Medulla oblongata (tissue), 1 donor: ENCODE measurements around the gene SRPK2.

ENCODE experiments used
- DNase-seq: peaks from one replicate; pipeline ENCODE4 v3.0.0-alpha.2; 2015; ENCODE audit errors: extremely low spot score

The SRPK2 gene

DNA sequence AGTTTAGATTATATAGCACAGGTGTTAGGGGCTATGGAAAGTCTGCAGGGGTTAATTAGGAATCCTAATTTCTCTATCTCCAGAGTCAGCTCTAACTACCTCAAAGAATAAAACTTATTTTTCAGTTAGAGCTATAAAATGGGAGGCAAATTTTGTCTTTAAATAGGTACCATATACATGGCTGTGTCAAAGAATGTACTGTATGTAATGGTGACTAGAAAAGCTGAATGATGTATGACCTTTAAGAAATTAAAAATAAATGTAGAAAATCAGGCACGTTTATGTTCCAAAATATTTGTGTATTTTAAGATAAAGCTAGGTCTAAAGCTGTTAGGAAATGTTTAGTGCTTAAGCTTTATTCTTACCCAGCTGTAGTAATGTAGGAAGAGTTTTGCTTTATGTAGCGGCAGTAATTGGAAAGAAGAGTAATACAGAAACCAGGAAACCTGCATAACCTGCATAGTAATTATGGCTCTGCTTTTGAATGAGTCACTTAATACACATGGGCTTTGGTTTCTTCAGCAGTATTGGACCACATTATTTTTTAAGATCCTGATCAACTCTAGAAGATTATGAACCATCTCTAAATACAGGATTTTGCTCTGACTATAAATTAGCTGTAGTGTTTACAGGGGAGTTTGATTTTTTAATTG, 289.7 kb downstream of the SRPK2 start:
- DNase-seq = no peak

DNA sequence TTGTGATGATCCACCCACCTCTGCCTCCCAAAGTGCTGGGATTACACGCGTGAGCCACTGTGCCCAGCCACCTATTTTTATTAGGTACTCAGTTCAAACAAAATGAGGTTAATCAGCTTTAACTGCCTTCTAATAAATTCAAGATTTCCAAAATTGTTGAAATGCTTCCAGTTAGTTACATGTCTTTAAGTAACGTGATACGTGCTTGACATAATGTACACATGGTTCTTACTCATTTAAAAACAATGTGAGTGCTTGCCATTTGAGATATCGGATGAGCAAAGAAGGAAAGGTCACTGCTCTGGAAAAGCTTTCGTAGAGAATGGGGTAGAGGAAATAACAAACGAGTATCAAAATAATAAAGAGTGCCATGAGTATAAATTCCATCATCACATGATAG, 291.1 kb downstream of the SRPK2 start:
- DNase-seq = no peak

- no peak for DNase-seq
Observed at GRCh38 chr7:105096306-105096705, 292.4 kb downstream of the SRPK2 start.

DNA sequence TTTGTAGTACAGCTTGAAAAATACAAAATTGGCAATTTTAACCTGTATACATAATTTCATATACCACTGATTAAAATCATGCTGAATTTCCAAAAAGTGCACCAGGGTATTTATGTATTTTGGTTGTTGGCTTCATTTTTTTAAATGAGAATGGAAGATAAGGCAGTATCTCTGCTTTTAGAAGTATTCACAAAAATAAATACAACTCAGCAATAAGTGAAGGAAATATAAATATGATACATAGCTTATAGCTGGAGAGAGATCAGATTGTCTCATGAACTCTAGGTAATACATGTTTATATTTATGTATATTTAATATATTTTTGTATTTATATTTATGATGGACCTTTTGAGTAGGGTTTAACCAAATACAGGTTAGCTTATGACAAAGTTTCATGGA, 293.8 kb downstream of the SRPK2 start:
- DNase-seq = no peak

GRCh38 chr7:105088456-105088855, 300.3 kb downstream of the SRPK2 start:
- DNase-seq = no peak

DNA sequence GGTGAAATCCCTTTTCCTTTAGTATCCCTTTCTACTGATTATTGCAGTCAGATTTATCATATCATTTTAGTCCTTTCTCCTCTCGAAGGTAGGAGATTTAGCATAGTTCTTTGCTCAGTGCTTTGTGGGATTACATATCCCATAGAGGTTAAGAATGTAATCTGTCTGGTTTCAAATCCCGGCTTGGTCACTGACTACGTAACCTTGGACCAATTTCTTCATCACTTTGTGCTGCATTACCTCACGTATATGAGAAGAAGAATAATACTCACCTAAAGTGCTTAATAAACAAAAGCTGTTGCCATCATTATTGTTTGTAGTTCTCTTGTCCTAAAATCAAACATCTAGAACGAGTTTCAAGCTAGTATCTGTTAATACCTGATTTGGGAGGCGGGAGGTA, 300.7 kb downstream of the SRPK2 start:
- no peak for DNase-seq

- no peak for DNase-seq
Observed at GRCh38 chr7:105086850-105087249, 301.9 kb downstream of the SRPK2 start.

DNA sequence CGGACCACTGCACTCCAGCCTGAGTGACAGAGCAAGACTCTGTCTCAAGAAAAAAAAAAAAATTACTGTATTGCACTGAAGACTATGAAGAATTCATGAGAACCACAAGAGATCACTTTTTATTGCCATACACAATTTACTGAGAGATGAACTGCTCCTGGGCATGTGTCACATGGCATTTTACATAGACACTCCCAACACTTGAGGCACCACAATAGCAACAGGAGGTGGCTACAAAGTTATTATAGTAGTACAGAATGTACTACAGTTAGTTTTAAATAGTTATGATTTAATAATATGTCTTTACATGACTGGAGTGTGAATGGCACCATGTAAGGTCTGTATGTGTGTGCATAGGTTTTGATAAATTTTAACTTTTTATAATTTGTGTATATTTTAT, 304.1 kb downstream of the SRPK2 start:
- no peak for DNase-seq

- no peak for DNase-seq
Observed at GRCh38 chr7:105079348-105079747, 309.4 kb downstream of the SRPK2 start.

- DNase-seq = no peak
Observed at GRCh38 chr7:105073143-105073542, 315.6 kb downstream of the SRPK2 start.

- no peak for DNase-seq
Observed at GRCh38 chr7:105068886-105069285, 319.8 kb downstream of the SRPK2 start.

GRCh38 chr7:105067691-105068090, 321.0 kb downstream of the SRPK2 start:
- DNase-seq = no peak
